NCI-H2081 treated with DMSO at 0.1 percent for 48 hours (cell line): ENCODE data around the gene TRIO.

Source experiments
- DNase-seq: peaks from one replicate; lab custom pipeline; 2025; lab: John Stamatoyannopoulos, UW

The TRIO gene

DNA sequence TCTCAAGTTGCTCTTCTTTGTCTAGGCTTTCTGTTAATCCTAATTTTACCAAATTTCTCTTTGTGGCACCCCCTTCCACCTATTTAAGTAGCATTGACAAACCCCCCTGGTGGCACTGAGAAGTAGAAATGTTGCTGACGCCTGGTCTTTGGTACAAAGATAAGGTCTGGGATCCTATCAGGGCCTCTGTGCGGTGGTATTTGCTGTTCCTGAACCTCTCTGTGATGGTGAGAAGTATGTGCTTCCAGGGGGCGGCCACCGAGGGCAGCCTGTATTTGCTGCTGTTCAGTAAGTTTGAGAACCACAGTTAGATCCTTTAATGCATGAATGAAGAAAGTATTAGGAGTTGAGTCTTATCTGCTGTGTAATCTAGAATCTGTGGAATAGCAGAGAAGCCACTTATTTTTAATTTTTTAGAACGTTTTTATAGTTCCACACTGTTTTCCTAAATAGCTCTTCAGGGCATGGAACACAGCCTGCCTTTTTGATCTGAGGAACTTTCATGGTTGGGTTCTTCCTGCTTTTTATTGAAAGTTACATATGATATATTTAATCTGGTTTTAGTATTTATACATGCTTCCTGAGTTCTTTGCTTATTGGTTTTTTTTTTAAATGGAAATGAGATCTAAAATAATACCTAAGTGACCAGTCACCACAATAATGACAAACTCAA lies 124.2 kb downstream of the TRIO start:
- DNase-seq: no peak

GRCh38 chr5:14267991-14268708 lies 125.0 kb downstream of the TRIO start:
- DNase-seq: no peak

GRCh38 chr5:14268738-14269137 lies 125.6 kb downstream of the TRIO start:
- DNase-seq: no peak

GRCh38 chr5:14269395-14269794 lies 126.3 kb downstream of the TRIO start:
- peak; percentile 65 for DNase-seq

- DNase-seq: peak; percentile 78
These were observed 127.1 kb downstream of the TRIO start for GRCh38 chr5:14270209-14270702.

GRCh38 chr5:14272548-14273205 lies 129.5 kb downstream of the TRIO start:
- no peak for DNase-seq

DNA sequence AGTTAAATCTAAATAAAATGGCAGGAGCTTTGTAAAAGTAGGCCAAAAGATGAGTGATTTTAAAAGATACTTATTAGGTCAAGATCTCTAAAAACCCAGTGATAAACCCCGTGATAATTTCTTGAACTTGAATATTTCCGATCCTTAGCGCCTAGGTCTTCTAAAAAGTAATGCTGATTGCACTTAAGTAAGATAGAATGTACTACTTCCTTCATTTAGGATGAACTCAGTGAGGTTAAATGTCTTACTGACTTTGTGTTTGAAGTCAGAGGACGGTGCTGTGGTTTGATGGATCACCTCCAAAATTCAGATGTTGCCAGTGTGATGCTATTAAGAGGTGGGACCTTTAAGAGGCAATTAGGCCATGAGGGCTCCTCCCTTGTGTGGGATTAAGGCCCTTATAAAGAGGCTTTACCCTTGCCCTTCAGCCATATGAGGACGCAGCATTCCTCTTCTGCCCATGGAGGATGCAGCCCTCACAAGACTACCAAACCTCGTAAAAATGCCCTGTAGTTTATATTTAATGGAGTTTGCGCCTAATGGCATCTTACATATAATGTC lies 130.1 kb downstream of the TRIO start:
- DNase-seq: no peak

GRCh38 chr5:14276380-14276779 lies 133.2 kb downstream of the TRIO start:
- no peak for DNase-seq

DNA sequence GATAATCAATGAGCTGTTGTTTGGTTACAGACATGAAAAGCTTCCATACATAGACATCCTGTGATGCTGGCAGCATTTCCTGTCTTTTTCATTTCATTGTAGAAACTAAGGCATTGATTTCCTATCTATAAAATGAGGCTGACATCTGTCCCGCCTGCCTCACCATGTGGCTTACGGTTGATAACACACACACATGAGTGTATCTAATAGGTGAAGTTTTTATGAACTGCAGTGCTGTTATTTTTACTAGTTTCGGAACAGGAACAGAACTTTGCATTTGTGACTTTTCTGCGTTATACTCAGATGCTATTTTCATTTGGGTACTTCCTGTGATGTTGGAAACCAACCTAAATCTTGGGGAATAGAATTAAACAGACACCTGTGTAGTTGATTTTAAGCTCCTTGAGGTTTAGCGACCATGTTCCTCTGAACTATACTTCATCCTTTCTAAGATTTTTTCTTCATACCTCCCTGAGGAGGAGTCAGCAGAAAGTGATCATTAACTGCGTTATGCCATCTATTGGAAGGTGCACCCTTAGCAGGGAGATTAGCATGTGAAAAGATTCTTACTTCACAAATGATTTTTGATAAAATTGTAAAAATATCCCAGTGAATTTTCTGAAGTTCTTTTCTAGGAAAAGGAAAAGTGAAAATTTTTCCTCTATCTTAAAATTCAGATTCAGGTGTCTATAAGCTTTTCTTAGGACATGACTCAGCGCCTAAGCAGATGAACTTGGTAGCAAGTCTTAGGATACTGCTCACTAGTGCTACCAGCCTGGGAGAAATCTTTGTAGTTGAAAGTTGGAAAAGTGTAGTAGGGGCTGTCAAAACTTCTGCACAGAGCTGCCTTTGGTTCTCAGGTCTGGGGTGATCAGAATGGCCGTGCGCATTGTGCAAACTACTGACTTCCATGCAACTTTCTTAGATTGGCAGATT lies 134.5 kb downstream of the TRIO start:
- no peak for DNase-seq

GRCh38 chr5:14280294-14280854 lies 137.2 kb downstream of the TRIO start:
- no peak for DNase-seq

DNA sequence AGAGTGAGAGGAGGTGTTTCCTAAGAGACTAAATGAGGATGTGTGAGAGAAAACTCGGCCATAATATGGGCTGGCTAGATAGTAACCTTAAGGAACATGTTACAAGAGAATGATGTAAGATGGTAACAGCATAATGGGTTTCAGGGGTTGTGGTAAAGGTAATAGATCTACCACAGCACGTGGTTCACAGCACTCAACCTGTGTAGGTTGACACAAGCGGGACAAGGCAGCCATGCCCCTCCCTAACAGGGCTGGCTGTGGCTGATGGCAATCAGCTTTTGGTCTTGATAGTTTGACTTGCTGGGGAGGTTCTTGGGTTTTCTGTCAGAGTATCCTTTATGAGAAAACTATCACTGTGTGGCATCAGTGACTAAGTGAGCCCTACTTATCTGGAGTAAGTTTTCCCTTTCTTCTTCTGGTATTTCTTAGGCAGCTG lies 138.6 kb downstream of the TRIO start:
- no peak for DNase-seq

DNA sequence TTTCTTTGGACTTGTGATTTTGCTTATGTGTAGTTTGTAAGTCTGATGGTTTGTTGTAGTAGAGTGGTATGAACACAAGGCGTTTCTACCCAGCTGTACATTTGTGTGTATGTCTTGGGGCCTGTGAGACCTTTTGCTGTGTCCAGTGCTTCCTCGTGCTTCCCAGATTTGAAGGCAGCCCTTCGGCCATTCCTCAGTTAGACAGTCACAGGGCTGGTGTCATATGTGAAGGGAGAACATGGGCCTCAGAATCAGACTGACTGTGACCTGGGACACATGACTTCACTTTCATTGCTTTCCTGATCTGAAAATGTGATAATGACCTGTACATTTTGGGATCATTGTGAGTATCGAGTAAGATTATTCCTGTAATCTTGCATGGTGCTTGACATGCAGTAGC lies 140.0 kb downstream of the TRIO start:
- DNase-seq: no peak

DNA sequence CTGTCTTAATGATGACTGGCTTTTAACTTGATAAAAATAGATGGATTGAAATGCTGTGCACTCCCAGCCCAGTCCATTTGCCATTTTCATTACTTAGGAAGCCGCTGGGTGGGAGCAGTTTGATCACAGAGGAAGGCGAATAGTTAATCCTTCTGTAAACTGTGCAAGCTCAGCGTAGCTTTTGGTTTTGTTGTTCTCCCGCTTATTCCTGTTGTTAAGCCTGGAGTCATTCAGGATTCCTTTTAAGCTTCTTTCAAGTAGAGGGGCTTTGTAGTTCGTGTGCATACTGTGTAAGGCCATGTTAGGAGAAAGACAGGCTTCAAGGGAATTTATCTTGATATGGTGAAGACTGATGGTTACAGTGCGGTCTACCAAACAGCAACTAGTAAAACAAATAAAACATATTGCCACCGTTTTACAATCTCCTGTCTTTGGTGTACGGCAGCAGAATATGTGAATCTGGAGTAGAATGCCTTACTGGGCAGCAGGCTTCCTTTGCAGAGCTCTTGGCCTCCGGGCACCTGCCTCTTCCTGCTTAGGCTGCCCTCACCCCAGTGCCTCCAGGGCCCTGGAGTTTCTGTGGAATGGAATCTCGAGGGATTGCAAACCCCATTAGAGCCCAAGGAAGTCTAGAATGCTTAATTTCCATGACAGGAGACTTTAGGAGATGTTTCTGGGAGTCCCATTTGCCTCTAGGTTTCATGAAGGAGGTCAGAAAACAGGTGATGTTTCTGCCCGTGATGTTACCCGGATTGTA lies 141.4 kb downstream of the TRIO start:
- no peak for DNase-seq

- DNase-seq: no peak
These were observed 142.9 kb downstream of the TRIO start for GRCh38 chr5:14286007-14286406.

- no peak for DNase-seq
These were observed 143.7 kb downstream of the TRIO start for GRCh38 chr5:14286574-14287421.

DNA sequence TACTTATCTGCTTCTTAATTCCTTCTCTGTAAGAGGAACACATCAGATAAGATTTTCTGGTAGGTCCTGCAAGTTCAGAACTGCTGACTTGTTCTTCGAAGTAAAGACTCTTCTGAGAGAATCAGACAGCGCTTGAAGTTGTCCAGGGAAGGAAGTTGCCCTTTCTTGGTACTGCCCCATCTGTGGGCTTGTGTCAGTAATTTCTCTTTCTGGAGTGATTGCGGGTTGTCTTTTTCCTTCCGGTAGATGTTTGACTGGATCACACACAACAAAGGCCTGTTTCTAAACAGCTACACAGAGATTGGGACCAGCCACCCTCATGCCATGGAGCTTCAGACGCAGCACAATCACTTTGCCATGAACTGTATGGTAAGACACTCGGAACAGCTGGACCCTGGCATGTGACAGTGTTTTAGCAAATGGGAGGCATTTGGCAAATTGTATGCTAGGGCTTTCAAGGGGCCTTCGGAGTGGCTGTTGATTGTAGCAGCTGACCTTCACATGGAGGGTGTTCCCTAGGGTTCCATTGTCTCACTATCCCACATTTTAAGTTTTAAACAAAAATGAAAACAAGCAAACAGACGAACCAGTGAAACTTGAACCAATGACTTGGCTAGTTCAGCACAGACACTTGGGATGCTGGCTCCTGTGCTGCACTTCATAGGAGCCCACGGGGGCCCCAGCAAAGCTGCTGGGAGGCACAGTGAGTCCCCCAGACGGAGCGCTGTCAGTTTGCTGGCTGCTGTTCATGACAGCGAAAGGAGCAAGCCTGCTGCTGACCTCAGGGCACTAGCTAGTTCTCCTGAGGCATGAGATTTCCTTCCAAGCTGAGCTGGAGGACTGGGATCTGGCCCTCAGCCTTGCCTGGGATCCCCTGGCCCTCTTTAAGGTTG lies 149.9 kb downstream of the TRIO start:
- DNase-seq: no peak

GRCh38 chr5:14295610-14296009 lies 152.5 kb downstream of the TRIO start:
- DNase-seq: no peak

- DNase-seq: peak; percentile 86
These were observed 153.6 kb downstream of the TRIO start for GRCh38 chr5:14296533-14297331.
